WERI-Rb-1 (cell line): ENCODE measurements around the gene CSKMT.
"Not testable (repeated sequence)": the region's sequence is repeated elsewhere in the genome, so short reads cannot be mapped to it uniquely, and the experiment has no call there.

Experiments used
- DNase-seq: peaks from one replicate; pipeline ENCODE4 v3.0.0-alpha.2; 2020
- H3K27ac ChIP-seq: fragments of 250-450 bp; sonication (Bioruptor Pico); 2 replicates; pipeline ENCODE4 v1.5.1; 2020; ENCODE audit warnings: mild to moderate bottlenecking, moderate library complexity
- H3K27me3 ChIP-seq: fragments of 250-450 bp; sonication (Bioruptor Pico); 2 replicates; pipeline ENCODE4 v1.5.1; 2021; ENCODE audit warnings: mild to moderate bottlenecking, low read depth, moderate library complexity; ENCODE audit not compliant: insufficient read depth, severe bottlenecking
- H3K36me3 ChIP-seq: fragments of 250-450 bp; sonication (Bioruptor Pico); 2 replicates; pipeline ENCODE4 v1.5.1; 2020; ENCODE audit warnings: mild to moderate bottlenecking, moderate library complexity
- H3K4me3 ChIP-seq: 2 replicates; pipeline ENCODE4 v1.5.1; 2011; ENCODE audit warnings: low read depth, mild to moderate bottlenecking, control low read depth, low read length
- H3K9me3 ChIP-seq: fragments of 250-450 bp; sonication (Bioruptor Pico); 2 replicates; pipeline ENCODE4 v1.5.1; 2021; ENCODE audit warnings: mild to moderate bottlenecking, moderate library complexity; ENCODE audit not compliant: severe bottlenecking
- TF ChIP-seq, protein P1 (sequence below): IDR thresholded peaks from 2 replicates; pipeline ENCODE4 v1.5.1; 2011; ENCODE audit warnings: low read depth, mild to moderate bottlenecking, control low read depth, inconsistent platforms, low read length

The CSKMT gene

DNA sequence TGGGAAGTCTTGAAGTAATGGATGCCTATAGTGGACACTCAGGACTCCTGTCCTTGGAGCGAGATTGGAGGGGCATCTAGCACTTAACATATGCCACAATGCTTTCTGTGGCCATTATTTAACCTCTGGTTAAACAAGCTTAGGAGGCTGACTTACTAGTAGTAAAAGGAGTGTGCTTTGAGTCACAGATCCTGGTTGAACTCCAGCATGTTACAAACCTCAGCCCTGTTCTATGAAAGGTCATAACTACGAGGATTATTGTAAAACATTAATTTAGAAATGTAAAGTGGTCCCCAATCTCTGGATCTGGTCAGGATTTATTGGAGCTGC lies 8.0 kb downstream of the CSKMT start:
- DNase-seq, result no peak
- Histone ChIP-seq H3K36me3 (peaks cover 58% of the 10 kb centered on the region), H3K27me3 (no peaks in the 10 kb centered on the region), H3K27ac (peak overlapping the region; percentile 38), H3K4me3 (no peak overlapping the region), H3K9me3 (no peaks in the 10 kb centered on the region)
- TF ChIP-seq, protein P1, sequence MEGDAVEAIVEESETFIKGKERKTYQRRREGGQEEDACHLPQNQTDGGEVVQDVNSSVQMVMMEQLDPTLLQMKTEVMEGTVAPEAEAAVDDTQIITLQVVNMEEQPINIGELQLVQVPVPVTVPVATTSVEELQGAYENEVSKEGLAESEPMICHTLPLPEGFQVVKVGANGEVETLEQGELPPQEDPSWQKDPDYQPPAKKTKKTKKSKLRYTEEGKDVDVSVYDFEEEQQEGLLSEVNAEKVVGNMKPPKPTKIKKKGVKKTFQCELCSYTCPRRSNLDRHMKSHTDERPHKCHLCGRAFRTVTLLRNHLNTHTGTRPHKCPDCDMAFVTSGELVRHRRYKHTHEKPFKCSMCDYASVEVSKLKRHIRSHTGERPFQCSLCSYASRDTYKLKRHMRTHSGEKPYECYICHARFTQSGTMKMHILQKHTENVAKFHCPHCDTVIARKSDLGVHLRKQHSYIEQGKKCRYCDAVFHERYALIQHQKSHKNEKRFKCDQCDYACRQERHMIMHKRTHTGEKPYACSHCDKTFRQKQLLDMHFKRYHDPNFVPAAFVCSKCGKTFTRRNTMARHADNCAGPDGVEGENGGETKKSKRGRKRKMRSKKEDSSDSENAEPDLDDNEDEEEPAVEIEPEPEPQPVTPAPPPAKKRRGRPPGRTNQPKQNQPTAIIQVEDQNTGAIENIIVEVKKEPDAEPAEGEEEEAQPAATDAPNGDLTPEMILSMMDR, result no peak

DNA sequence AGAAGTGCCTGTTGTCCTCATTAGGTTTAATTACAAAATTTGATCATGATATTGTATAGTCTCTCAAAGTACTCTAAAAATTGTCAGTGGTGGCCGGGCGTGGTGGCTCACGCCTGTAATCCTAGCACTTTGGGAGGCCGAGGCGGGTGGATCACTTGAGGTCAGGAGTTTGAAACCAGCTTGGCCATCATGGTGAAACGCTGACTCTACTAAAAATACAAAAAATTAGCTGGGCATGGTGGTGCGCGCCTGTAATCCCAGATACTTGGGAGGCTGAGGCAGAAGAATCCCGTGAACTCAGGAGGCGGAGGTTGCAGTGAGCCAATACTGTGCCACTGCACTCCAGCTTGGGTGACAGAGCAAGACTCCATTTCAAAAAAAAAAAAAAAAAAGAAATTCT lies 10.3 kb downstream of the CSKMT start:
- peaks cover 61% of the 10 kb centered on the region for H3K36me3 ChIP-seq
- not testable (repeated sequence) for DNase-seq, H3K27ac ChIP-seq

GRCh38 chr11:62676698-62677097 lies 11.6 kb downstream of the CSKMT start:
- H3K27me3 ChIP-seq, result no peaks in the 10 kb centered on the region
- no peak for DNase-seq
- TF ChIP-seq, protein P1, result peak; percentile 19; the same call in 1 of the 2 replicates
- no peaks in the 10 kb centered on the region for H3K9me3 ChIP-seq
- peak overlapping the region; percentile 39; the same call in 1 of the 2 replicates for H3K27ac ChIP-seq
- peaks cover 58% of the 10 kb centered on the region for H3K36me3 ChIP-seq
- H3K4me3 ChIP-seq, result no peak overlapping the region

More for the DNA sequence above, 10.3 kb downstream of the CSKMT start:
- H3K27me3 ChIP-seq, H3K4me3 ChIP-seq, H3K9me3 ChIP-seq: not testable (repeated sequence)

- Histone ChIP-seq H3K27ac (peak overlapping the region; percentile 39; the same call in 1 of the 2 replicates), H3K36me3 (peaks cover 56% of the 10 kb centered on the region), H3K27me3 (no peaks in the 10 kb centered on the region), H3K9me3 (no peaks in the 10 kb centered on the region), H3K4me3 (no peak overlapping the region)
- DNase-seq, result no peak
- TF ChIP-seq, protein P1, result no peak
These were observed 12.0 kb downstream of the CSKMT start for GRCh38 chr11:62677156-62677555.

DNA sequence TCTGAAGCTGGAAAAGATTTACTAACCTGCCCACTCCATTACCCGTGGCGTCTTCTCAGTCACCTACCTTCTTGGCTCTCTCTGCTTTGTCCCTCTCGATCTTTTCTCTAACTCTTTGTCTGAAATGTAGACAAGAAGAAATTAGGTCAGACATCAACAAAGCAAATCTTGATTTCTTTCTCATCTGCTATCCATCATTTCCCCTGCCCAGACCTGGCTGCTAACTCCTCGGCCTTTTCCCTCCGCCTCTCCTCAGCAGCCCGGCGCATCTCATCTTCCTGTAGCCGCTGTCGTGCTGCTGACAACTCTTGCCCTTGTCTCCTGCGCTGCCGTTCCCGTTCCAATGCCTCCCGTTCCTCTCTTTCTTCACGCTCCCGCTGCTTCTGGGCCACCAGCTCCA lies 12.6 kb downstream of the CSKMT start:
- Histone ChIP-seq H3K4me3 (no peak overlapping the region), H3K9me3 (no peaks in the 10 kb centered on the region), H3K36me3 (peaks cover 53% of the 10 kb centered on the region), H3K27me3 (no peaks in the 10 kb centered on the region), H3K27ac (no peak overlapping the region)
- TF ChIP-seq, protein P1, result no peak
- no peak for DNase-seq

DNA sequence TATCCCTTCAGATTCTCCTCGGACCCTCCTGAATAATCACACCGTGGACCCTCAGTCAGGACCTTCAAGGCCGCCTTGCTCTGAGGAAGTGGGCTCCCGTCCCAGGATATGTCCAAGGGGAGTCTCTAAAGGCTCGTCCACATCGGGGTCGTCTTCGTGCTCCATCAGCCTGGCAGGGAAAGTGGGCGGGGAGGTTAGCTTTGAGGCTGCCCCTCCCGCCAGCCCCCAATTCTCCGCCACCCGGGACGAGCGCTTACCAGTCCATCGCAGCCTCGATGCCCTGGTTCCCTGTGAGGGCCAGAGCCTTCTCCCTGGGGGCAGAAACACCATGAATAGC lies 13.3 kb downstream of the CSKMT start:
- DNase-seq, result no peak
- H3K9me3 ChIP-seq, result no peaks in the 10 kb centered on the region
- no peaks in the 10 kb centered on the region for H3K27me3 ChIP-seq
- H3K27ac ChIP-seq, result peak overlapping the region; percentile 85
- peak overlapping the region; percentile 88 for H3K4me3 ChIP-seq
- TF ChIP-seq, protein P1, result no peak
- peaks cover 46% of the 10 kb centered on the region for H3K36me3 ChIP-seq
